Astrocyte of the spinal cord (primary cell): ENCODE measurements around the gene NXPH1.

Experiments used
- DNase-seq: peaks from one replicate; pipeline ENCODE4 v3.0.0; 2011; ENCODE audit warnings: low read depth, low spot score
- H3K4me3 ChIP-seq: 2 replicates; pipeline ENCODE4 v1.5.1; 2011; ENCODE audit warnings: low read depth, mild to moderate bottlenecking, low read length, moderate library complexity
- in situ Hi-C: cut with HindIII; loops from 2 replicates; pipeline ENCODE4 v1.10.0; 2017; ENCODE audit warnings: low sequenced_read_pairs
- TF ChIP-seq, protein P1 (sequence below): IDR thresholded peaks from 2 replicates; pipeline ENCODE4 v1.5.1; 2012; ENCODE audit warnings: low read depth, mild to moderate bottlenecking, low read length, inconsistent platforms

Gene NXPH1

DNA sequence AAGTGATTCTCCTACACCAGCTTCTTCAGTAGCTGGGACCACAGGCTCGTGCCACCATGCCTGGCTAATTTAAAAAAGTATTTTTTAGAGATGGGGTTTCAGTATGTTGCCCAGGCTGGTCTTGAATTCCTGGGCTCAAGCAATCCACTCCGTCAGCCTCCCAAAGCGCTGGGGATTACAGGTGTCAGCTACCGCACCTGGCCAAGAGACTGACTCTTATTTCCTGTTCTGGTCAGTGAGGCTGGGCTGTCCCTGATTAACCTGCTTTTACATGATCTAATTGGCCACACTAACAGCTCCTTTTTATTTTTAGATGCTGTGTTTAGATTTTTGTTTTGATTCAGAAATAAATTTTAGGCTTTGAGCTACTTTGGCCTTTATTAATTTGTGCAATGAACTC is 203.9 kb downstream of the NXPH1 start:
- TF ChIP-seq, protein P1, sequence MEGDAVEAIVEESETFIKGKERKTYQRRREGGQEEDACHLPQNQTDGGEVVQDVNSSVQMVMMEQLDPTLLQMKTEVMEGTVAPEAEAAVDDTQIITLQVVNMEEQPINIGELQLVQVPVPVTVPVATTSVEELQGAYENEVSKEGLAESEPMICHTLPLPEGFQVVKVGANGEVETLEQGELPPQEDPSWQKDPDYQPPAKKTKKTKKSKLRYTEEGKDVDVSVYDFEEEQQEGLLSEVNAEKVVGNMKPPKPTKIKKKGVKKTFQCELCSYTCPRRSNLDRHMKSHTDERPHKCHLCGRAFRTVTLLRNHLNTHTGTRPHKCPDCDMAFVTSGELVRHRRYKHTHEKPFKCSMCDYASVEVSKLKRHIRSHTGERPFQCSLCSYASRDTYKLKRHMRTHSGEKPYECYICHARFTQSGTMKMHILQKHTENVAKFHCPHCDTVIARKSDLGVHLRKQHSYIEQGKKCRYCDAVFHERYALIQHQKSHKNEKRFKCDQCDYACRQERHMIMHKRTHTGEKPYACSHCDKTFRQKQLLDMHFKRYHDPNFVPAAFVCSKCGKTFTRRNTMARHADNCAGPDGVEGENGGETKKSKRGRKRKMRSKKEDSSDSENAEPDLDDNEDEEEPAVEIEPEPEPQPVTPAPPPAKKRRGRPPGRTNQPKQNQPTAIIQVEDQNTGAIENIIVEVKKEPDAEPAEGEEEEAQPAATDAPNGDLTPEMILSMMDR, result no peak
- no peak overlapping the region for H3K4me3 ChIP-seq
- in situ Hi-C loops, result no loop called here
- no peak for DNase-seq

DNA sequence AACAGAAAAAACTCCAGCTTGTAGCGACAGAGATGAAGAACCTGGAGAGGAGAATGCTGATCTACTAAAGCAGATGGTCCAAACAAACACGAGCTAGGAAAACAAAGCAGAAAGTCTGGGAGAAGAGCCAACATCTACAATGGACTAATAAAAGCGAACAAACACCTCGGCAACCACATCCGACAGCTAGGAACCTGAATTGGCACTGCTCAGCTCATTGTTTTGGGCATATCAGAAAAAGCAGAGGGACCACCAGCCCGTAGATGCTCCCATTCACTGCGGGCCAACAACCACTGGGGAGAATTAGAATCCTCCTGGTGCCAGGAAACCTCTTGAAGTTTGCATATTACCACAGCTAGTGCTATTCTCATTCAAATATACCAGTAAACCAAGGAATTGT is 204.7 kb downstream of the NXPH1 start:
- TF ChIP-seq, protein P1, result no peak
- DNase-seq, result peak; percentile 1
- H3K4me3 ChIP-seq, result no peak overlapping the region
- in situ Hi-C loops, result no loop called here

DNA sequence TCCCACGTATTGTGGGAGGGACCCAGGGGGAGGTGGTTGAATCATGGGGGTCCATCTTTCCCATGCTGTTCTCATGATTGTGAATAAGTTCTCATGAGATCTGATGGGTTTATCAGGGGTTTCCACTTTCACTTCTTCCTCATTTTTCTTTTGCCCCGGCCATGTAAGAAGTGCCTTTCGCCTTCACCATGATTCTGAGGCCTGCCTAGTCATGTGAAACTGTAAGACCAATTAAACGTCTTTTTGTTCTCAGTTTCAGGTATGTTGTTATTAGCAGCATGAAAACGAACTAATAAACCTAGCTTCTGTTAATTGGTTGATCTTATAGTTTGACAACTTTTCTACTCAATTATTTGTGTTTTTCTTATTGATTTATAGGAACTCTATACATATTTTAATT is 206.3 kb downstream of the NXPH1 start:
- no peak for DNase-seq
- TF ChIP-seq, protein P1, result no peak
- H3K4me3 ChIP-seq, result no peak overlapping the region
- in situ Hi-C loops, result no loop called here

DNA sequence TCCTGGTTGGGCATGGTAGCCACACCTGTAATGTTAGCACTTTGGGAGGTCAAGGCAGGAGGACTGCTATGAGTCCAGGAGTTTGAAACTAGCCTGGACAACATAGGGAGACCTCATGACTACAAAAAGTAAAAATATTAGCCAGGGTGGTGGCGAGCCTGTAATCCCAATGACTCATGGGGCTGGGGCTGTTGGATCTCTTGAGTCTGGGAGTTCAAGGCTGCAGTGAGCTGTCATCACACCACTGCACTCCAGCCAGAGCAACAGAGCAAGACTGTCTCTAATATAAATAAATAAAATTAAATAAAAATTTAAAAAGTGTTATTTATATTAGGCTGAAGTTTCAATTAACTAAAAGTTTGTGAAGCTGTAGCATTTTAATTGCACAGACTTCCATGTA is 207.3 kb downstream of the NXPH1 start:
- TF ChIP-seq, protein P1, result no peak
- no peak overlapping the region for H3K4me3 ChIP-seq
- DNase-seq, result no peak
- in situ Hi-C loops, result no loop called here

DNA sequence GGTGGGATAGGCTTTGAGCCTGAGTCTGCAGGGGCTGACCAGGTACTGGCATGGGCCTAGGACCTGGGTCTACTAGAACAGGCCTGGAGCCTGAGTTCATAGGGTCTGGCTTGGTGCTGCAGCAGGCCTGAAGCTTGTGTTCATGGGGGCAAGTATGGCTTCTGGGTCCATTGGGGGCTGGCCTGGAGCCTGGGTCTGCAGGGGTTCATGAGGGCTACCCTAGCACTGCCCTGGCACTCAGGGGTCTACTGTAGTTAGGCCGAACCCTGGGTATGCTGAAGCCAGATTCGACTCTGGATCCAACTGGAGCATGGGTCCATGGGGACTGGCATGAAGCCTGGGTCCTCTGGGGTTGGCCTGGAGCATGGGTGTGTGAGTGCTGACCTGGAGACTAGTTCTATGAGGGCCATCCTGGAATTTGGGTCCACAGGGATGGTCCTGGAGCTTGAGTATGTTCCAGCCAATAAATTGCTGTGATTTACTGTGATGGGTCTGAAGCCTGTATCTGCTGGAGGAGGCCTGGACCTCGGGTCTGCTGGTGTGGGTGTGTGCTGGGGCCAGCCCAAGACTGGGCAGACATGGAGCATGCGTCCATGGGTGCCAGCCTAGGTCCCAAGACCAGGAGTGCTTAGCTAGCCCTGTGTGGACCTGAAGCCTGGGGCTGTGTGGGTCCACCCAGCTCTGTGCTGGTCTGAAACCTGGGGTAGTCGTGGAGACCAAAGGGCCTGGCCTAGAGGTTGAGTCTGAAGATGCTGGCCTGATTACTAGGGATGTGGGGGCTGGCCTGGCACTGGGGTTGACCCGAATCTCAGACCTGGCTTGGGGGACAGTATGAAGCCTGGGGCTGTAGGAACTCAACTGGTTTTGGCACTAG is 235.5 kb downstream of the NXPH1 start:
- DNase-seq, result no peak
- in situ Hi-C loops, result no loop called here
- TF ChIP-seq, protein P1, result no peak
- no peak overlapping the region for H3K4me3 ChIP-seq

DNA sequence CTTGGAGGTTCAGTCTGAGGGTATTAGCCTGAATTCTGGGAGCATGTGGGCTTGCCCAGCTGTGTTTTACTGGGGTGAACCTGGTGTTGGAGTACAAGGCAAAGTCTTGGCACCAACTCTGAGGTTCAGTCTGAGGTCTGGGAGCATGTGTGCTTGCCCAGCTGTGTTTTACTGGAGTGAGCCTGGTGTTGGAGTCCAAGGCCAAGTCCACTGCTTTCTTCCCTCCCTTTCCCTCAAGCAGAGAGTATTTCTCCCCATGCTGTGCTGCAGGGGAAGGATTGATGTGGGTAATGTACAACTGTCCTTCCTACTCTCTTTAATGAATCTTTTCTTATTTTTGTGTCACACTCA is 236.1 kb downstream of the NXPH1 start:
- in situ Hi-C loops, result no loop called here
- no peak overlapping the region for H3K4me3 ChIP-seq
- TF ChIP-seq, protein P1, result no peak
- no peak for DNase-seq
